Peyer's patch (tissue), 4 donors: ENCODE data around the gene URGCP.
A peak's percentile ranks its signal among the peaks of the same experiment; 100 is the strongest.

Source experiments
- CTCF ChIP-seq, 6 experiments: fragments of 450-650 bp in 4 of 6; fragments of 200-600 bp in 2 of 6; sonication (generic) in 1 of 6; IDR thresholded peaks; one replicate each; pipeline ENCODE4 v1.5.1; 2017 to 2019; ENCODE audit warnings: antibody characterized with exemption in 6 of 6, mild to moderate bottlenecking in 3 of 6, moderate library complexity in 1 of 6
- POLR2A ChIP-seq, 2 donors: fragments of 450-650 bp; IDR thresholded peaks; one replicate each; pipeline ENCODE4 v1.5.1; 2017; ENCODE audit warnings: antibody characterized with exemption in 2 of 2, mild to moderate bottlenecking in 2 of 2, moderate library complexity in 2 of 2

GRCh38 chr7:43869006-43869866 lies 37.2 kb downstream of the URGCP start, which contains the start of gene MRPS24:
- TF ChIP-seq CTCF (IDR thresholded peaks at IDR 0.05) (no peak), POLR2A (IDR thresholded peaks at IDR 0.05) (peak; percentile 15 to 71)
